Measurements from ENCODE around the gene ZFYVE26. TPM values are rescaled to one million over a fixed set of nuclear protein-coding genes. Genes with fewer than 3 reads are reported as not detected.

Gene ZFYVE26
- 13.8 and 20.3 TPM in 2 replicates for total RNA-seq (2012; rRNA removed)

- Histone ChIP-seq H3K4me1 (ENCODE audit: control insufficient read depth, insufficient read depth, low read length) (peaks cover 26% of the 10 kb centered on the region), H3K36me3 (ENCODE audit: insufficient read depth, low read length) (peaks cover 6% of the 10 kb centered on the region), H3K27me3 (ENCODE audit: control insufficient read depth, insufficient read depth, low read length) (no peaks in the 10 kb centered on the region), H3K9me3 (replicated peaks; ENCODE audit: low read length) (no peaks in the 10 kb centered on the region), H3K9ac (ENCODE audit: low read depth, low read length) (peak within 1 kb of the TSS; percentile 84), H3K4me2 (ENCODE audit: low read length) (peak within 1 kb of the TSS; percentile 87), H3K4me3 (ENCODE audit: low read length) (peak within 1 kb of the TSS; percentile 83)
Observed at GRCh38 chr14:67816326-67817002, at the start of gene ZFYVE26. TSS of gene ZFYVE26 (minus strand) at chr14:67816590. CDS start at chr14:67815963, 627 bp downstream.

- H3K9ac ChIP-seq (ENCODE audit: low read depth, low read length): no peak overlapping the region
- no peaks in the 10 kb centered on the region for H3K36me3 ChIP-seq (ENCODE audit: insufficient read depth, low read length)
- H3K4me3 ChIP-seq (ENCODE audit: low read length): no peak overlapping the region
- no peak overlapping the region for H3K4me2 ChIP-seq (ENCODE audit: low read length)
- H3K27me3 ChIP-seq (ENCODE audit: control insufficient read depth, insufficient read depth, low read length): no peaks in the 10 kb centered on the region
- no peaks in the 10 kb centered on the region for H3K4me1 ChIP-seq (ENCODE audit: control insufficient read depth, insufficient read depth, low read length)
- H3K9me3 ChIP-seq (replicated peaks; ENCODE audit: low read length): no peaks in the 10 kb centered on the region
Observed at GRCh38 chr14:67863223-67863622, 46.8 kb upstream of the ZFYVE26 start.

- Histone ChIP-seq H3K36me3 (ENCODE audit: insufficient read depth, low read length) (no peaks in the 10 kb centered on the region), H3K4me2 (ENCODE audit: low read length) (no peak overlapping the region), H3K4me3 (ENCODE audit: low read length) (no peak overlapping the region), H3K4me1 (ENCODE audit: control insufficient read depth, insufficient read depth, low read length) (no peaks in the 10 kb centered on the region), H3K9me3 (replicated peaks; ENCODE audit: low read length) (no peaks in the 10 kb centered on the region), H3K27me3 (ENCODE audit: control insufficient read depth, insufficient read depth, low read length) (no peaks in the 10 kb centered on the region), H3K9ac (ENCODE audit: low read depth, low read length) (no peak overlapping the region)
Observed at GRCh38 chr14:67859169-67859749, 42.9 kb upstream of the ZFYVE26 start.

DNA sequence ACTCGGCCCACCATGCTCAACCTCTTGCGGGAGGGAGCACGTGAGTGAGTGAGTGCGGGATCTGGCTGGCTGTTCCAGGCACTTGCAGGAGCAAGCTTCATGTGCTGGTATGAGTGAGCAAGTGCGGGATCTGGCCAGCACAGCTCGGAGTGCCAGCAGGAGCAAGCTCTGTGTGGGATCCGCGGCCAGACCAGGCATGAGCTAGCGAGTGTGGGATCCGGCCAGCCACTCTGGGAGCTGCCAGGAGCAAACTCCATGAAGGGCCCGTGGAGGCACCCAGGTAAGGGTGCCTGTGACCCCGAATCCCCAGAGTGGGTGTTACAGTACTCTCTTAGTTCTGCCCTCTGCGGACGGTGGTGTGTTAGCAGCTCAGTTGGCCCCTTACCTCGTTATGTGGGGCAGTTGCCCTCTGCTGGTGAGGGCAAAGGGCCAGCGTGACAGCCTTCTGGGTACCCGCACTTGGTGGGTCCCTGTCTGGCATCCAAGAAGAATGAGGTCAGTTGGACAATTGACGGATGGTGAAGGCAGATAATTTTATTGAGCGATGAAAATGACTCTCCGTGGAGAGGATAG lies 41.5 kb upstream of the ZFYVE26 start:
- H3K9me3 ChIP-seq (replicated peaks; ENCODE audit: low read length): no peaks in the 10 kb centered on the region
- no peak overlapping the region for H3K9ac ChIP-seq (ENCODE audit: low read depth, low read length)
- no peaks in the 10 kb centered on the region for H3K4me1 ChIP-seq (ENCODE audit: control insufficient read depth, insufficient read depth, low read length)
- no peak overlapping the region for H3K4me3 ChIP-seq (ENCODE audit: low read length)
- H3K4me2 ChIP-seq (ENCODE audit: low read length): no peak overlapping the region
- no peaks in the 10 kb centered on the region for H3K36me3 ChIP-seq (ENCODE audit: insufficient read depth, low read length)
- no peaks in the 10 kb centered on the region for H3K27me3 ChIP-seq (ENCODE audit: control insufficient read depth, insufficient read depth, low read length)

DNA sequence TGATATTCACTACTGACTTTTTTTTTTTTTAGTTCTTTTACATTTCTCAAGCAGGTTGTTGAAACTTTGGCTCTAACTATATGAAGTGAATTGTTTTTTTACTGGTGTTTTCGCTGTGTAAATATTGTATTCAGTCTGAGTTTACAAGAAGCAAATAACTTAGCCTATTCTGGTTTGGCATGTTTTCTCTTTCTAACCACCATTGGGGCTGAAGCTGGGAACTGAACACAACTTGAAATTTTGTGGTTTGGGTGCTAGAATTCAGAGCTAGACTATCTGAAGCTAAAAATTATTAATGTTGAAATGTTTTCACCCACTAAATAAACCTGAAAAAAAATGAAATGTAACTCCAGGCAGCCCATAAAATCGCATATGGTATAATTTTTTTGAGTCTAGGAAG lies 40.4 kb upstream of the ZFYVE26 start:
- Histone ChIP-seq H3K4me3 (ENCODE audit: low read length) (no peak overlapping the region), H3K4me1 (ENCODE audit: control insufficient read depth, insufficient read depth, low read length) (no peaks in the 10 kb centered on the region), H3K36me3 (ENCODE audit: insufficient read depth, low read length) (no peaks in the 10 kb centered on the region), H3K9me3 (replicated peaks; ENCODE audit: low read length) (no peaks in the 10 kb centered on the region), H3K27me3 (ENCODE audit: control insufficient read depth, insufficient read depth, low read length) (no peaks in the 10 kb centered on the region), H3K9ac (ENCODE audit: low read depth, low read length) (no peak overlapping the region), H3K4me2 (ENCODE audit: low read length) (no peak overlapping the region)

- H3K9ac ChIP-seq (ENCODE audit: low read depth, low read length): no peak overlapping the region
- H3K9me3 ChIP-seq (replicated peaks; ENCODE audit: low read length): no peaks in the 10 kb centered on the region
- H3K36me3 ChIP-seq (ENCODE audit: insufficient read depth, low read length): no peaks in the 10 kb centered on the region
- H3K4me2 ChIP-seq (ENCODE audit: low read length): no peak overlapping the region
- H3K27me3 ChIP-seq (ENCODE audit: control insufficient read depth, insufficient read depth, low read length): no peaks in the 10 kb centered on the region
- H3K4me3 ChIP-seq (ENCODE audit: low read length): no peak overlapping the region
- H3K4me1 ChIP-seq (ENCODE audit: control insufficient read depth, insufficient read depth, low read length): no peaks in the 10 kb centered on the region
Observed at GRCh38 chr14:67853715-67854114, 37.3 kb upstream of the ZFYVE26 start.

DNA sequence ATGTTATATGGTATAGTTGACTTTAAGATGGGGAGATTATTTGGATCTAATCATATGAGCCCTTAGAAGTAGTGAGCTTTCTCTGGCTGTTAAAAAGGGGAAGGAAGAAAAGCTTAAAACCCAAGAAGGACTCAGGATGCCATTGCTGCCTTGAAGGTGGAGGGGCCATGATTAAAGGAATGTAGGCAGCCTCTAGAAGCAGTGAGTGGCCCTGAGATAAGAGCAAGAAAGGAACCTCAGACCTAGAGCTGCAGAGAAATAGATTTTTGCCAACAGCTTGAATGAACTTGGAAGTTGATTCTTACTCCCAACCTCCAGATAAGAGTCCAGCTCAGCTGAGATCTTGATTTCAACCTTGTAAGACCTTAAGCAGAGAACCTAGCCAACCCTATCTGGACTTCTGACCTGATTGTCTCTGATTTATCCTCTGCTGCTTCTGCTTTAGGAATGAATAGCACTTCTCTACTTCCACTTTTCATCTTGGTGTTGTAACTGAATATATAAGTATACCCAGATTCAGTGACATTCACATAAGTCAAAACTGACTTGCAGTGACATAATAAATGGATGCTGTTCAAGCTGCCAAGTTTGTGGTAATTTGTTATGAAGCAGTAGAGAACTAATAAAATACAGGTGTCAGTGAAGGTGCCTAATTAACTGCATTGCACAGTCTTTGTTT lies 36.7 kb upstream of the ZFYVE26 start:
- Histone ChIP-seq H3K36me3 (ENCODE audit: insufficient read depth, low read length) (no peaks in the 10 kb centered on the region), H3K4me2 (ENCODE audit: low read length) (no peak overlapping the region), H3K27me3 (ENCODE audit: control insufficient read depth, insufficient read depth, low read length) (no peaks in the 10 kb centered on the region), H3K4me3 (ENCODE audit: low read length) (no peak overlapping the region), H3K4me1 (ENCODE audit: control insufficient read depth, insufficient read depth, low read length) (no peaks in the 10 kb centered on the region), H3K9me3 (replicated peaks; ENCODE audit: low read length) (no peaks in the 10 kb centered on the region), H3K9ac (ENCODE audit: low read depth, low read length) (no peak overlapping the region)

DNA sequence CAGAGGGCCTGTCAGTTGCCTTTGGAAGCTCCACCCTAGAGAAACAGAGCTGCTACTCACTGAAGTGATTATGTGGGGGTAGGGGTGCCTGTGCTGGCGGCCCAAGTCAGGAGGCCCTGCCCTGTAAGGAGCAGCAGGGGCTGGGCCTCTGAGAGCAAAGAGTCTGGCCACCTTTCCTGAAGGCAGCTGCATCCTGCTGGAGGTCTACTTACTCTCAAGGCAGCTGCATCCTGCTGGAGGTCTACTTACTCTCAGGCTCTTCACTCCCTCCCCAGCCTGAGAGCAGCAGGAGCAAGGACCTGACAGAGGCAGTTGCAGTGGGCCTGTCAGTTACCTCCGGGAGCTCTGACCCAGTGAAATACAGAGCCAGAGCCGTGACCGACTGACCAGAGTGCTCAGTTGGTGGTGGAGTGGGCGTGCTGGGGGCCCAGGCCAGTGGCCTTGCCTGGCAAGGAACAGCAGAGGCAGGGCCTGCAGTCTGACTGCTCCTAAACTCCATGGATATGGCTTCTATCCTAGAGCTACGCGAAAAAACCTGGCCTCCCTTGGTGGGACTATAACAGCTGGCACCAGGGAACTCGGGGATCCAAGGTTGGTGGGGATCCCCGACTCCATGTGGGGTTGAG lies 35.5 kb upstream of the ZFYVE26 start:
- no peaks in the 10 kb centered on the region for H3K36me3 ChIP-seq (ENCODE audit: insufficient read depth, low read length)
- H3K4me2 ChIP-seq (ENCODE audit: low read length): no peak overlapping the region
- no peak overlapping the region for H3K4me3 ChIP-seq (ENCODE audit: low read length)
- H3K9ac ChIP-seq (ENCODE audit: low read depth, low read length): no peak overlapping the region
- H3K4me1 ChIP-seq (ENCODE audit: control insufficient read depth, insufficient read depth, low read length): no peaks in the 10 kb centered on the region
- H3K9me3 ChIP-seq (replicated peaks; ENCODE audit: low read length): no peaks in the 10 kb centered on the region
- no peaks in the 10 kb centered on the region for H3K27me3 ChIP-seq (ENCODE audit: control insufficient read depth, insufficient read depth, low read length)

GRCh38 chr14:67850066-67850830 lies 33.9 kb upstream of the ZFYVE26 start:
- no peak overlapping the region for H3K9ac ChIP-seq (ENCODE audit: low read depth, low read length)
- H3K36me3 ChIP-seq (ENCODE audit: insufficient read depth, low read length): no peaks in the 10 kb centered on the region
- H3K4me2 ChIP-seq (ENCODE audit: low read length): no peak overlapping the region
- H3K9me3 ChIP-seq (replicated peaks; ENCODE audit: low read length): no peaks in the 10 kb centered on the region
- no peaks in the 10 kb centered on the region for H3K4me1 ChIP-seq (ENCODE audit: control insufficient read depth, insufficient read depth, low read length)
- no peak overlapping the region for H3K4me3 ChIP-seq (ENCODE audit: low read length)
- H3K27me3 ChIP-seq (ENCODE audit: control insufficient read depth, insufficient read depth, low read length): no peaks in the 10 kb centered on the region

DNA sequence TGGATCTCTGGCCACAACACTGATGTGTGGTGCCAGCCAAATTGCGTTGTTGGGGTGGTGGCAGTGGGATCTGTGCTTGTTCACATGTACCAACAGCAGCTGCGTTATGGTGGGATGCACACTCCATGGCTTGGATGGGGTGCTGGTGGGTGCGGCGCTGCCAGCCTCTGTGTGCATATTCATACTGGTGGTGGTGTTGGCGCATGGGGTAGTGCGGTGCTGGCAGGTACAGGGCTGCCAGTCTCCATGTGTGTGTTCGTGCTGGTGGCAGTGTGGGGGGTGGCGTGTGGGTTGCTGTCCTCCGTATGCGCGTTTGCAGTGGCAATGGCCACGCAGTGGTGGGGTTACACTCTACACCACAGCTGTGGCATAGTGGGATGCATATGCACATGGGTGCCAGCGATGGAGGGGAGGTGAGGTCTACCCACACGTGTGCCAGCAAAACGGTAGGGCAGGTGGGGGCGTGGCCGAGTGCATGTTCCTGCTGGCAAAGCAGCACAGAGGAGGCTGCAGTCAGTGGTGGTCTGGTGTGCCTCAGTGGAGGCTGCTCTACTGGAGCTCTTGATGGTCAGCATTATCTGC lies 29.7 kb upstream of the ZFYVE26 start:
- H3K36me3 ChIP-seq (ENCODE audit: insufficient read depth, low read length): no peaks in the 10 kb centered on the region

More for the DNA sequence above, 29.7 kb upstream of the ZFYVE26 start:
- no peak overlapping the region for H3K9ac ChIP-seq (ENCODE audit: low read depth, low read length)
- no peaks in the 10 kb centered on the region for H3K9me3 ChIP-seq (replicated peaks; ENCODE audit: low read length)
- H3K4me1 ChIP-seq (ENCODE audit: control insufficient read depth, insufficient read depth, low read length): no peaks in the 10 kb centered on the region
- H3K4me3 ChIP-seq (ENCODE audit: low read length): no peak overlapping the region
- no peak overlapping the region for H3K4me2 ChIP-seq (ENCODE audit: low read length)
- no peaks in the 10 kb centered on the region for H3K27me3 ChIP-seq (ENCODE audit: control insufficient read depth, insufficient read depth, low read length)
